HG03558 (cell line): Measurements from ENCODE around the gene MADCAM1.
"Not testable (repeated sequence)": the region's sequence is repeated elsewhere in the genome, so short reads cannot be mapped to it uniquely, and the experiment has no call there.

Experiments used
- ATAC-seq: cut with Tn5 transposase; IDR thresholded peaks from one replicate; pipeline ENCODE4 v1.9.1; 2021; ENCODE audit warnings: moderate number of reproducible peaks; ENCODE audit not compliant: unreplicated experiment; ENCODE audit errors: extremely low read depth

The MADCAM1 gene

GRCh38 chr19:496112-496665, at the start of gene MADCAM1:
Gene MADCAM1, plus strand, starts transcription at chr19:496486. Its CDS starts 14 bp downstream, at chr19:496500.
- ATAC-seq: no peak

- no peak for ATAC-seq
Observed at GRCh38 chr19:447064-447426, 49.2 kb upstream of the MADCAM1 start.

GRCh38 chr19:447816-448560, 48.3 kb upstream of the MADCAM1 start:
- ATAC-seq: no peak

GRCh38 chr19:449916-450315, 46.4 kb upstream of the MADCAM1 start:
- ATAC-seq: no peak

- ATAC-seq: not testable (repeated sequence)
Observed at GRCh38 chr19:450912-451481, 45.3 kb upstream of the MADCAM1 start.

GRCh38 chr19:452829-453228, 43.5 kb upstream of the MADCAM1 start:
- ATAC-seq: no peak

- ATAC-seq: no peak
Observed at GRCh38 chr19:453606-454005, 42.7 kb upstream of the MADCAM1 start.

GRCh38 chr19:455031-455705, 41.1 kb upstream of the MADCAM1 start:
- ATAC-seq: no peak

- no peak for ATAC-seq
Observed at GRCh38 chr19:455851-456546, 40.3 kb upstream of the MADCAM1 start.

GRCh38 chr19:456547-457110, 39.7 kb upstream of the MADCAM1 start:
- ATAC-seq: no peak

GRCh38 chr19:457636-458035, 38.6 kb upstream of the MADCAM1 start:
- no peak for ATAC-seq

GRCh38 chr19:458091-459042, 37.9 kb upstream of the MADCAM1 start:
- ATAC-seq: no peak

- ATAC-seq: no peak
Observed at GRCh38 chr19:459724-460511, 36.4 kb upstream of the MADCAM1 start.

GRCh38 chr19:460877-461720, 35.2 kb upstream of the MADCAM1 start, which contains the start of gene SHC2:
Gene SHC2, minus strand, starts transcription at chr19:461033. Its CDS starts 37 bp downstream, at chr19:460996.
- no peak for ATAC-seq

GRCh38 chr19:461721-462551, 34.4 kb upstream of the MADCAM1 start:
- no peak for ATAC-seq

- ATAC-seq: no peak
Observed at GRCh38 chr19:463483-464207, 32.6 kb upstream of the MADCAM1 start.
